Mesenchymal stem cell (in vitro differentiated cells and primary cell): ENCODE results near the gene ATN1.
A peak's percentile ranks its signal among the peaks of the same experiment; 100 is the strongest.
"Not testable (repeated sequence)": the region's sequence is repeated elsewhere in the genome, so short reads cannot be mapped to it uniquely, and the experiment has no call there.

Experiments
- DNase-seq: peaks from one replicate; pipeline ENCODE4 v3.0.0-alpha.2; 2013
- H2AFZ ChIP-seq: one replicate; pipeline ENCODE4 v1.6.1; 2013; ENCODE audit warnings: low read depth, mild to moderate bottlenecking, control low read depth, inconsistent platforms, low read length, moderate library complexity
- H2AK5ac ChIP-seq: 2 replicates; pipeline ENCODE4 v1.6.1; 2013; ENCODE audit warnings: low read length, moderate library complexity, mild to moderate bottlenecking, inconsistent platforms; ENCODE audit not compliant: severe bottlenecking
- H2BK120ac ChIP-seq: one replicate; pipeline ENCODE4 v1.6.1; 2013; ENCODE audit warnings: low read depth, mild to moderate bottlenecking, inconsistent platforms, low read length, moderate library complexity
- H2BK12ac ChIP-seq, 2 experiments: one replicate each; pipeline ENCODE4 v1.6.1; 2013; ENCODE audit warnings: inconsistent platforms in 2 of 2, low read length in 2 of 2, mild to moderate bottlenecking in 2 of 2, moderate library complexity in 2 of 2, control low read depth in 1 of 2
- H2BK15ac ChIP-seq: one replicate; pipeline ENCODE4 v1.6.1; 2013; ENCODE audit warnings: mild to moderate bottlenecking, low read depth, inconsistent platforms; ENCODE audit not compliant: poor library complexity, severe bottlenecking
- H2BK5ac ChIP-seq: 2 replicates; pipeline ENCODE4 v1.6.1; 2013; ENCODE audit warnings: low read depth, mild to moderate bottlenecking, low read length, control low read depth, inconsistent platforms; ENCODE audit not compliant: poor library complexity, severe bottlenecking
- H3K14ac ChIP-seq, 2 experiments: one replicate each; pipeline ENCODE4 v1.6.1; 2013; ENCODE audit warnings: inconsistent platforms in 2 of 2, low read length in 2 of 2, control low read depth in 1 of 2, mild to moderate bottlenecking in 1 of 2, moderate library complexity in 1 of 2
- H3K18ac ChIP-seq, 2 experiments: one replicate each; pipeline ENCODE4 v1.6.1; 2013; ENCODE audit warnings: inconsistent platforms in 2 of 2, low read length in 2 of 2, control low read depth in 1 of 2, low read depth in 1 of 2, mild to moderate bottlenecking in 1 of 2
- H3K23ac ChIP-seq, 2 experiments: one replicate each; pipeline ENCODE4 v1.6.1; 2013; ENCODE audit warnings: inconsistent platforms in 2 of 2, low read length in 2 of 2, mild to moderate bottlenecking in 2 of 2, moderate library complexity in 2 of 2, control low read depth in 1 of 2
- H3K27ac ChIP-seq: 2 replicates; pipeline ENCODE4 v1.5.1; 2013; ENCODE audit warnings: mild to moderate bottlenecking, moderate library complexity, low read length, control low read depth, inconsistent platforms; ENCODE audit not compliant: poor library complexity, severe bottlenecking
- H3K27me3 ChIP-seq, 2 experiments: 2 replicates each; pipeline versions ENCODE4 v1.6.1 to v1.7.0; 2013; ENCODE audit warnings: low read length in 2 of 2, mild to moderate bottlenecking in 2 of 2, moderate library complexity in 2 of 2, control low read depth in 1 of 2, inconsistent platforms in 1 of 2; ENCODE audit not compliant: control insufficient read depth in 1 of 2, insufficient read depth in 1 of 2
- H3K36me3 ChIP-seq, 2 experiments: 2 replicates each; pipeline versions ENCODE4 v1.6.1 to v1.7.0; 2013; ENCODE audit warnings: low read length in 2 of 2, control low read depth in 1 of 2, inconsistent platforms in 1 of 2, low read depth in 1 of 2, mild to moderate bottlenecking in 1 of 2; ENCODE audit not compliant: insufficient read depth in 2 of 2, control insufficient read depth in 1 of 2
- H3K4ac ChIP-seq, 2 experiments: one replicate each; pipeline ENCODE4 v1.6.1; 2013; ENCODE audit warnings: inconsistent platforms in 2 of 2, low read length in 2 of 2, mild to moderate bottlenecking in 2 of 2, moderate library complexity in 2 of 2, control low read depth in 1 of 2, low read depth in 1 of 2
- H3K4me1 ChIP-seq: 2 replicates; pipeline ENCODE4 v1.6.1; 2013; ENCODE audit warnings: low read depth, low read length, control low read depth; ENCODE audit not compliant: control insufficient read depth, insufficient read depth
- H3K4me2 ChIP-seq: 2 replicates; pipeline ENCODE4 v1.6.1; 2013; ENCODE audit warnings: low read length, mild to moderate bottlenecking, inconsistent platforms; ENCODE audit not compliant: poor library complexity, severe bottlenecking
- H3K4me3 ChIP-seq, 2 experiments: 2 replicates each; pipeline versions ENCODE4 v1.5.1 to v1.7.0; 2013; ENCODE audit warnings: low read length in 2 of 2, mild to moderate bottlenecking in 2 of 2, control low read depth in 1 of 2, low read depth in 1 of 2; ENCODE audit not compliant: insufficient read depth in 1 of 2
- H3K79me1 ChIP-seq: replicated peaks from 2 replicates; pipeline ENCODE4 v1.6.1; 2013; ENCODE audit warnings: mild to moderate bottlenecking, control low read depth, low read length, inconsistent platforms; ENCODE audit not compliant: poor library complexity, severe bottlenecking
- H3K9ac ChIP-seq: 2 replicates; pipeline ENCODE4 v1.7.0; 2013; ENCODE audit warnings: mild to moderate bottlenecking, low read length, moderate library complexity
- H3K9me3 ChIP-seq: 2 replicates; pipeline ENCODE4 v1.7.0; 2013; ENCODE audit warnings: mild to moderate bottlenecking, low read length; ENCODE audit not compliant: control insufficient read depth
- H4K8ac ChIP-seq: one replicate; pipeline ENCODE4 v1.6.1; 2013; ENCODE audit warnings: inconsistent platforms, mild to moderate bottlenecking, low read length, moderate library complexity
- H4K91ac ChIP-seq: one replicate; pipeline ENCODE4 v1.6.1; 2013; ENCODE audit warnings: mild to moderate bottlenecking, low read length, inconsistent platforms
- WGBS: methylation state at CpG from one replicate; pipeline ENCODE4 v1.1.7; 2013; ENCODE audit warnings: mixed read lengths; 5-methylcytosine and 5-hydroxymethylcytosine counted together

The ATN1 gene

GRCh38 chr12:6888360-6888759, 39.4 kb upstream of the ATN1 start:
- no peak overlapping the region for H3K23ac ChIP-seq
- no peak overlapping the region for H2BK120ac ChIP-seq
- H2AFZ ChIP-seq, result no peak overlapping the region
- H2BK5ac ChIP-seq, result no peak overlapping the region
- peaks cover 12% of the 10 kb centered on the region for H3K4me1 ChIP-seq
- H3K4me3 ChIP-seq, result no peak overlapping the region
- no peaks in the 10 kb centered on the region for H3K9me3 ChIP-seq
- no peak overlapping the region for H4K8ac ChIP-seq
- no peak overlapping the region for H2BK15ac ChIP-seq
- peaks cover 15 to 24% of the 10 kb centered on the region in 2 experiments for H3K36me3 ChIP-seq
- H2AK5ac ChIP-seq, result no peak overlapping the region
- peaks cover 6% of the 10 kb centered on the region for H3K79me1 ChIP-seq
- H3K18ac ChIP-seq, result no peak overlapping the region
- no peak overlapping the region for H3K9ac ChIP-seq
- no peaks in the 10 kb centered on the region for H3K27me3 ChIP-seq
- no peak overlapping the region for H3K4ac ChIP-seq
- WGBS, result 91% methylated on average over 2 of the region's 2 CpGs
- H3K14ac ChIP-seq, result no peak overlapping the region
- H3K4me2 ChIP-seq, result no peak overlapping the region
- H2BK12ac ChIP-seq, result no peak overlapping the region
- H3K27ac ChIP-seq, result no peak overlapping the region
- no peak overlapping the region for H4K91ac ChIP-seq
- no peak for DNase-seq

DNA sequence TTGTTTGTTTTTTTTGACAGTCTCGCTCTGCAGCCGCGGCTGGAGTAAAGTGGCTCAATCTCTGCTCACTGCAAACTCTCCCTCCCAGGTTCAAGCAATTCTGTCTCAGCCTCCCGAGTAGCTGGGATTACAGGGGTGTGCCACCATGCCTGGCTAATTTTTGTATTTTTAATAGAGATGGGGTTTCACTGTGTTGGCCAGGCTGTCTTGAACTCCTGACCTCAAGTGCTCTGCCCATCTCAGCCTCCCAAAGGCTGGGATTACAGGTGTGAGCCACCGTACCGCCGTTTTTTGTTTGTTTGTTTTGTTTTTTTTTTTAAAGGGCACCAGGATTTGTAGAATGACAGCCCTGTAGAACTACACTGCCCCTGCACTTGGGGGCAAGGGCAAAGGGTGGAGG, 39.0 kb upstream of the ATN1 start:
- H3K23ac ChIP-seq, result not testable (repeated sequence)
- WGBS, result 92% methylated on average over 5 of the region's 7 CpGs

DNA sequence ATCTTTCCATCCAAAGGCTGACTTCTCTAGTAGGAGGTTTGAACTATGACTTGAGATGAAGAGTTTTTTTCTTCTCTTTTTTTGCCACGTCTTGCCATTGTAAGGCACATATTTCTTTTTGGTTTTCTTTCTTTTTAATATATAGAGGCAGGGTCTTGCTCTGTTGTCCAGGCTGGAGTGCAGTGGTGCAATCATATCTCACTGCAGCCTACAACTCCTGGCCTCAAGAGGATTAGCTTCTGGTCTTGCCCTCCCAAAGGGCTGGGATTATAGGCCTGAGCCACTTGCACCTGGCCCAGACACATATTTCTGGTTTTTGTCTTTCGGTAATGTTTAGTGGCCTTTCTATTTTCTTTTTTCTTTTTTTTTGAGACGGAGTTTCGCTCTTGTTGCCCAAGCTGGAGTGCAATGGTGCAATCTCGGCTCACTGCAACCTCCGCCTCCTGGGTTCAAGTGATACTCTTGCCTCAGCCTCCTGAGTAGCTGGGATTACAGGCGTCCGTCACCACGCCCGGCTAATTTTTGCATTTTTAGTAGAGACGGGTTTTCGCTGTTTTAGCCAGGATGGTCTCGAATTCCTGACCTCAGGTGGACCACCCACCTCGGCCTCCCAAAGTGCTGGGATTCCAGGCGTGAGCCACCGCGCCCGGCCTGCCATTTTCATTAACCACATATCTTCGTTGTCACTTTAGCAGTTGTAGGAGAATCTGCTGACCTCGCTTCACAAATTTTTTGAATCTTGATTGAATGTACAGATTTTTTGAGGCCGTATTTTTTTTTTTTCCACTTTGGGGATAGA, 37.8 kb upstream of the ATN1 start:
- not testable (repeated sequence) for H2BK15ac ChIP-seq, H3K9me3 ChIP-seq, H3K4me3 ChIP-seq, H3K23ac ChIP-seq, DNase-seq, H2AFZ ChIP-seq, H3K4me1 ChIP-seq, H3K14ac ChIP-seq, H4K91ac ChIP-seq, H2BK12ac ChIP-seq, H2BK5ac ChIP-seq, H3K36me3 ChIP-seq, H3K4me2 ChIP-seq, H3K79me1 ChIP-seq, H2BK120ac ChIP-seq, H3K27me3 ChIP-seq, H4K8ac ChIP-seq
- peak overlapping the region; percentile 73 for H3K27ac ChIP-seq
- H3K9ac ChIP-seq, result peak overlapping the region; percentile 95
- H2AK5ac ChIP-seq, result peak overlapping the region; percentile 81
- peak overlapping the region in 1 of 2 experiments; percentile 80 for H3K18ac ChIP-seq
- H3K4ac ChIP-seq, result peak overlapping the region in 1 of 2 experiments; percentile 78
- 96% methylated on average over 20 of the region's 21 CpGs for WGBS

More for the DNA sequence above, 39.0 kb upstream of the ATN1 start:
- not testable (repeated sequence) for H2BK120ac ChIP-seq, H2BK15ac ChIP-seq, H3K79me1 ChIP-seq, DNase-seq, H3K4me2 ChIP-seq, H3K4ac ChIP-seq, H3K27ac ChIP-seq, H2AFZ ChIP-seq, H3K18ac ChIP-seq, H4K91ac ChIP-seq, H2BK5ac ChIP-seq, H3K27me3 ChIP-seq, H4K8ac ChIP-seq, H2BK12ac ChIP-seq, H3K9me3 ChIP-seq, H3K14ac ChIP-seq, H3K9ac ChIP-seq, H3K4me3 ChIP-seq, H2AK5ac ChIP-seq
- Histone ChIP-seq H3K4me1 (peaks cover 11% of the 10 kb centered on the region), H3K36me3 (peaks cover 12 to 20% of the 10 kb centered on the region in 2 experiments)

DNA sequence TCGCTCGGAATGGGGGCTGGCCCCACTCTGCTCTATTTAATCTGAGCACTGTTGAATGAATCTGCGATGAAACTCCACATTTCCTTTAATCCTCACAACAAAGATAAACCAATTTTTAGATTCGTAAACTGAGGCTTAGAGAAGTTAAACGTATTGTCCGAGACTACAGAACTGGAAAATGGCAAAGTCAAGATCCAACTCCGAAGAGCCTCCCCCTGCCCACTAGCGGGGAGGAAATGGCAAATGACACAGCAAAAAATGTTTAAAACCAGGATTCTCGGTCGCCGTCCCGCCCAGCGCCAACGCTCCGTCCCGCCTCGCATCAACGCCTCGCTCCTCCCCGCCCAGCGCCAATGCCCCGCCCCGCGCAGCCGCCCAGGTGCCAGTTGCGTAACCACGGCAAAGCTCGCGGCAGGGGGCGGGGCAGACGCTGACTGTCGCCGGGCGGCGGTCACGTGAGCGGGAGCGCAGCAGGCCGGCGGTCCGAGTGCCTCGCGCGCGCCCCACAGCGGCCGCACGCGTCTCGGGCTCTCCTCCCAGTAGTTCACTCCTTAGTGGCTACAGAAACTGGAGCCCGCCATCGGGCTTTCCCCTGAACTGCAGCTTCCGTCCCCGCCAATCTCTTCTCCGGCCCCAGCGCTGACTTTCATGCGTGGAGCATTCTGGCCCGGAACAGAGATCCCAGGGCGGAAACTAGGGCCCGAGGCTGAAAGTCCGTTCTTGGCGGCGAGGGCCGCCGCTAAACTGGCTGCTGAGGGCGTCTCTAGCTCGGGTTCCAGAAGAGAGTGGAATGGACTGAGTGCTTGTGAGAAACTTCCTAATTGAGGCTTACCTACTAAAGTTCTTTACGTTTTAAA, 36.7 kb upstream of the ATN1 start:
- Histone ChIP-seq H2BK120ac (no peak overlapping the region), H3K36me3 (peaks cover 2 to 6% of the 10 kb centered on the region in 2 experiments), H2BK5ac (peak overlapping the region; percentile 53), H3K27me3 (no peaks in the 10 kb centered on the region), H4K8ac (peak overlapping the region; percentile 74), H3K4ac (peak overlapping the region; percentile 77 to 91), H2AK5ac (peak overlapping the region; percentile 81), H2AFZ (peak overlapping the region; percentile 44), H3K23ac (no peak overlapping the region), H3K4me2 (peak overlapping the region; percentile 86), H3K4me1 (peaks cover 9% of the 10 kb centered on the region), H2BK15ac (peak overlapping the region; percentile 73), H3K4me3 (peak overlapping the region; percentile 37 to 81), H4K91ac (peak overlapping the region; percentile 76), H3K18ac (peak overlapping the region; percentile 78 to 93), H2BK12ac (peak overlapping the region; percentile 57 to 92), H3K9ac (peak overlapping the region; percentile 98), H3K14ac (peak overlapping the region in 1 of 2 experiments; percentile 62), H3K27ac (peak overlapping the region; percentile 87), H3K9me3 (no peaks in the 10 kb centered on the region), H3K79me1 (peaks cover 3% of the 10 kb centered on the region)
- DNase-seq, result peak; percentile 95
- 4% methylated on average over 59 of the region's 68 CpGs for WGBS
